Measurements from ENCODE around the gene NKX1-1.

DNA sequence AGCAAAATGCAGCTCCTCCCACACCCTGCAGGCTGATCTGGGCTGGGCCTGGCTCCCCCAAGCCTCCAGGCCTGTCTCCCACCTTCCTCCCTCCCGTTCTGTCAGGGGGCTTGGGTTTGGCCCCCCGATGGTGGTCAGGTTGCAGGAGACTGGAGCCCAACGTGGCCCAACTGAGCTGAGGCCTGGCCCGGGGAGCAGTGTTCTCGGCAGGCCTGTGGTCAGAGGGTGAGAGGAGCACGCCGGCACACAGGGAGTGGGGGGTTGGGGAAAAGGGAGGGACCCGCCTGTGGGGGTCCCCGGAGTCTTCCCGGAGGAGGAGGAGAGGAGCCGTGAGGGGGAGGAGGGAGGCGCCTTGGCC lies 43.2 kb upstream of the NKX1-1 start:
- TF ChIP-seq, protein P1, sequence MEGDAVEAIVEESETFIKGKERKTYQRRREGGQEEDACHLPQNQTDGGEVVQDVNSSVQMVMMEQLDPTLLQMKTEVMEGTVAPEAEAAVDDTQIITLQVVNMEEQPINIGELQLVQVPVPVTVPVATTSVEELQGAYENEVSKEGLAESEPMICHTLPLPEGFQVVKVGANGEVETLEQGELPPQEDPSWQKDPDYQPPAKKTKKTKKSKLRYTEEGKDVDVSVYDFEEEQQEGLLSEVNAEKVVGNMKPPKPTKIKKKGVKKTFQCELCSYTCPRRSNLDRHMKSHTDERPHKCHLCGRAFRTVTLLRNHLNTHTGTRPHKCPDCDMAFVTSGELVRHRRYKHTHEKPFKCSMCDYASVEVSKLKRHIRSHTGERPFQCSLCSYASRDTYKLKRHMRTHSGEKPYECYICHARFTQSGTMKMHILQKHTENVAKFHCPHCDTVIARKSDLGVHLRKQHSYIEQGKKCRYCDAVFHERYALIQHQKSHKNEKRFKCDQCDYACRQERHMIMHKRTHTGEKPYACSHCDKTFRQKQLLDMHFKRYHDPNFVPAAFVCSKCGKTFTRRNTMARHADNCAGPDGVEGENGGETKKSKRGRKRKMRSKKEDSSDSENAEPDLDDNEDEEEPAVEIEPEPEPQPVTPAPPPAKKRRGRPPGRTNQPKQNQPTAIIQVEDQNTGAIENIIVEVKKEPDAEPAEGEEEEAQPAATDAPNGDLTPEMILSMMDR (IDR thresholded peaks at IDR 0.05), result no peak
- TF ChIP-seq POLR2A (IDR thresholded peaks at IDR 0.05; ENCODE audit: low read depth) (no peak), EP300 (IDR thresholded peaks at IDR 0.05) (no peak), POLR2AphosphoS5 (IDR thresholded peaks at IDR 0.05) (no peak)
